SH-SY5Y (cell line): Measurements from ENCODE around the gene SHB.
A peak's percentile ranks its signal among the peaks of the same experiment; 100 is the strongest.

Experiments used
- GATA2 ChIP-seq: IDR thresholded peaks from 2 replicates; pipeline ENCODE4 v1.6.1; 2011; ENCODE audit warnings: mild to moderate bottlenecking, low read depth, low read length
- GATA3 ChIP-seq: IDR thresholded peaks from 2 replicates; pipeline ENCODE4 v1.6.1; 2011; ENCODE audit warnings: low read depth, mild to moderate bottlenecking, low read length, moderate library complexity

Gene SHB

GRCh38 chr9:37984672-37985611 lies 84.1 kb downstream of the SHB start:
- TF ChIP-seq GATA2, result no peak
- TF ChIP-seq GATA3, result no peak

GRCh38 chr9:37984278-37984671 lies 84.8 kb downstream of the SHB start:
- TF ChIP-seq GATA3 (no peak), GATA2 (no peak)

GRCh38 chr9:37983381-37984067 lies 85.5 kb downstream of the SHB start:
- TF ChIP-seq GATA3 (no peak), GATA2 (no peak)

GRCh38 chr9:37979844-37980243 lies 89.2 kb downstream of the SHB start:
- TF ChIP-seq GATA2 (no peak), GATA3 (no peak)

- TF ChIP-seq GATA2 (peak; percentile 86), GATA3 (peak; percentile 91)
Measured at GRCh38 chr9:37978983-37979382, 90.0 kb downstream of the SHB start.

GRCh38 chr9:37978481-37978864 lies 90.6 kb downstream of the SHB start:
- TF ChIP-seq GATA3 (no peak), GATA2 (no peak)

GRCh38 chr9:37977851-37978480 lies 91.1 kb downstream of the SHB start:
- peak; percentile 68 for TF ChIP-seq GATA2
- TF ChIP-seq GATA3, result peak; percentile 63; the same call in 1 of the 2 replicates

- TF ChIP-seq GATA2 (no peak), GATA3 (no peak)
Measured at GRCh38 chr9:37976714-37977477, 92.1 kb downstream of the SHB start.

GRCh38 chr9:37975639-37976038 lies 93.4 kb downstream of the SHB start:
- TF ChIP-seq GATA2 (no peak), GATA3 (no peak)

- TF ChIP-seq GATA3 (no peak), GATA2 (no peak)
Measured at GRCh38 chr9:37974506-37975173, 94.4 kb downstream of the SHB start.

GRCh38 chr9:37972351-37972848 lies 96.6 kb downstream of the SHB start:
- no peak for TF ChIP-seq GATA3
- TF ChIP-seq GATA2, result no peak

GRCh38 chr9:37971691-37972090 lies 97.3 kb downstream of the SHB start:
- TF ChIP-seq GATA3 (no peak), GATA2 (no peak)

GRCh38 chr9:37971108-37971459 lies 97.9 kb downstream of the SHB start:
- TF ChIP-seq GATA2 (no peak), GATA3 (no peak)
